Measurements from ENCODE around the gene COL27A1.

Gene COL27A1

DNA sequence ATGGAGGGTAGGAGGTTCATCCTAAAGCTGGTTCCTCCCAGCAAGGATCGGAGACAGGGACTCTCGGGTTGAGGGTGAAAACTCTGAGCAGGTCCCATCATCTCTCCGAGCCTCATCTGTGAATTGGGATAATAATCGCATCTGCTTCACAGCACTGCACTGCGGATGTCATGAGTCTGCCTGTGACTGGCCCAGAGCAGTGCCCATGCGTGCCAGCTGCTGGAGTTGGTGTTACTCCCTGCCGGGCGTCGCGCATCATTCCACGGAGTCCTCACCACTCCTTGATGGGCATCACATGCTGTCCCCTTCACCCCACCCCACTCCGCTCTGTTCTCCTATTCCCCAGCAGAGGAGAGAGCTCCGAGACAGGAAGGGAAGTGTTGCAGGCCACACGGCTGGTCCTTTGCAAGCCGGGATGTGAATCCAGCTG is 132.4 kb downstream of the COL27A1 start:
- DNase-seq (ENCODE audit: low read depth), result no peak

DNA sequence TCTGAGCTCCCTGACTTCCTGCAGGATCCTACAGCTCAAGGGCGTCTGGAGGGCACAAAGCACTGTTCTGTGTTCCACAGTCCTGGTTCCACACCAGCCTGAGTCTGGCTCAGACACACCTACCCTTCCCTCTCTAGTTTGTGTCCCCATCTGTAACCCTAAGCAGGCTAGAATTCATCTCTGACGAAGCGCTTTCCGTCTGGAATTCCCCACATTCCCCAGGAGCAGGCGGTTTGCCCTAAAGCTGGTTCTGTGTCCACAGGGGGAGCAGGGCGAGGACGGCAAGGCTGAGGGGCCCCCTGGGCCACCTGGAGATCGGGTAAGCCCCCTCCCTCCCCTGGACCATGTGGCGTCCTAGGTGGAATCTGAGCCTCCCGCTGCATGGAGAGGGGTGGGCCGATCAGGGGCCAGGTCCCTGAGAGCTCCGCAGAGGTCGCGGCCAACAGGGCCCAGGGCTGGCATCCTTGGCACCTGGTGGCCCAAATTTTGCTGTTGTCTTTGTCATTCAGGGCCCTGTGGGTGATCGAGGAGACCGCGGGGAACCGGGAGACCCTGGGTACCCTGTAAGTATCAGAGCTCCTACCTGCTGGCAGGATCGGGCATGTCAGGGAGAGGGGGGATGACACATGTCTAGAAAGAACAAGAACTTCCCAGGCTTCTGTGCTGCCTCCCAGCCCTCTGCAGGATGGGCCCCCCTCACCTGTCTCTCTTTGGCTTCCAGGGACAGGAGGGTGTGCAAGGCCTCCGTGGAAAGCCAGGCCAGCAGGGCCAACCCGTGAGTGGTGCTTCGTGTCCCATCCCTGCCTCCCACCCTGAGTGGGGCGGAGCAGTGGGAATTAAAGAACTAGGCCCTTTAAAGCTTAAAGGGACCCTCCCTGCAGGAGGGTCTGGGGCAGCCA is 133.1 kb downstream of the COL27A1 start:
- DNase-seq (ENCODE audit: low read depth), result no peak

DNA sequence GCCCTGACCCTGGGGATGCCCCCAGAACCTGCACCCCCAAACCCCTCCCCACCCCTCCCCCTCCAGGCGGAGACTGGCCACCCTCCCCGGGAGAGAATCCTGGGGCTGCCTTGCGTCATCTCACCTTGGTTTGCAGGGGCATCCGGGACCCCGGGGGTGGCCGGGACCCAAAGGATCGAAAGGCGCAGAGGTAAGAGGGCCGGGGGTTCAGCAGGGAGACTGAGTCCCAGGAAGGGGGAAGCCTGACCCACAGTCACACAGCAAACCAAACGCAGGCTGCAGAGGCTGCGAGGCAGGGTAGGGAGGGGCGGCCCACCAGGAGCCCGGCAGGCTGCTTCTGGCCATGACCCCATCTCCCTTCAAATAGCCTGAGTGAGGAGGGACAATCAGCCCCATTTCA is 133.8 kb downstream of the COL27A1 start:
- DNase-seq (ENCODE audit: low read depth), result no peak

DNA sequence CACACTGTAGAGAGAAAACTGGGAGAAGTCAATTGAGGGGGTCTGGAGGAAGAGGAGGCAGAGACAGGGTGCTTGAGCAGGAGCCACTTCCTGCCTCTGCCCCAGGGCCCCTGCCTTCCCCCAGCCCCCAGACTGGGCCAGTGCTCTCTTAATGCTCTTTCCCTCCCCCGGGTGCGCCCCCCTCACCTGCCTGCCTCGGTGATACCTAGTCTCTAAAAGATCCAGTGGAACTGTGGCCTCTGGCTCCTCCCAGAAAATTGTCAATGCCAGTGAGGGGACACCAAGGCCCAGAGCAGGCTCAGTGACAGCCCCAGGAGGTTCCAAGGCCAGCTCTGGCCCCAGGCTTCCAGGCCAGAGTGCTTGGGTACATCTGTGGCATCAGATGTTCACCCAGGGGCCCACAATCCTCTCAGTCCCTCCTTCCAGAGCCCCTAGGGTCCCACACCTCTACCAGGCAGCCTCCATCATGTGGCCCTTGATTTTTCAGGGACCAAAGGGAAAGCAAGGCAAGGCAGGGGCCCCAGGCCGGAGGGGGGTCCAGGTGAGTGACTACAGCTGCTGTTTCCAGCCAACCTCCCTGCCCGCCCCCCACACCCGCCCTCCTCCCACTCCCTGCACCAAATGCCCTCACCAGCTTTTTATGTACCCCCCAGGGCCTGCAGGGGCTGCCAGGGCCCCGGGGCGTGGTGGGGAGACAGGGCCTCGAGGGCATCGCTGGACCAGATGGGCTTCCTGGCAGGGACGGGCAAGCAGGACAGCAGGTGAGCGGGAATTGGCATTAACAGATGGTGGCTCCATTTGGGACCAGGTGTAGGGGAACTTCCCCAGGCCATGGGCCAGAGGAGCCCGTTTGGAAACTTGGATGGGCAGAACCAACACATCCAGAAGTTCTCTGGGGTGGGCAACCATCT is 134.5 kb downstream of the COL27A1 start:
- DNase-seq (ENCODE audit: low read depth), result no peak

DNA sequence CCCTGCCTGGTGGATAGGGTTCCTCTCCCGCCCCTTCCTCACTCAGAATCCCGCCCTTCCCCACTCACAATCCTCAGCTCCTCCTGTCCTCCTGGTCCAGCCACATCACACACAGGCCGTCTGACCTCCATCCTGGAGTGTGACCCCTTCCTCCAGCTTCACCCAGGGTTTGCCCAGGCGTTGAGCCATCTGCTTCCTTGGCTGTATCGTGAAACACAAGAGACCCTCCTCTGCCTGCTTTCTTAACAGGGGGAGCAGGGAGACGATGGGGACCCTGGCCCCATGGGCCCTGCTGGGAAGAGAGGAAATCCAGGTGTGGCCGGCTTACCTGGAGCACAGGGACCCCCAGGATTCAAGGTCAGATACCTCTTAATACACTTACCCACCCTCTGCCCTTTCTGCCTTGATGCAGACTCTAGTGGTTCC is 135.2 kb downstream of the COL27A1 start:
- DNase-seq (ENCODE audit: low read depth), result no peak

DNA sequence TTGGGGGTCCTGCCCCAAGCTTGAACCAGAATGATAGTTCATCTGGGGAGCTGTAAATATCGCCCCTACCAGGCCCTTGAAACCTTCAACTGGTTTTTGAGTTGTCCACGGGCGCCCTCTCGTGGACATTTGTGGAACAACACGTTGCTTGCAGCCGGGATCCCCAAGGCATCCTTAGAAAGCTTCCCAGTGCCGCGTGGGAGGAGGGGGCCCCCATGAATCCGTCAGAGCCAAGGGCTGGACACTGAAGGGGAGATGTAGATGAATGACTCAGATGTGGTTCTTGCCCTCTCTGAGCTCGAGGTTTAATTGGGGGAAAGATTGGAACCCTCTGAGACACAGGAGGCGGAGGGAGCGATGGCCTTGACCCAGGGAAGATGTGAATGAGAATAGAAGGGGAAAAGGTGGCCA is 135.7 kb downstream of the COL27A1 start:
- peak; percentile 67 for DNase-seq (ENCODE audit: low read depth)

DNA sequence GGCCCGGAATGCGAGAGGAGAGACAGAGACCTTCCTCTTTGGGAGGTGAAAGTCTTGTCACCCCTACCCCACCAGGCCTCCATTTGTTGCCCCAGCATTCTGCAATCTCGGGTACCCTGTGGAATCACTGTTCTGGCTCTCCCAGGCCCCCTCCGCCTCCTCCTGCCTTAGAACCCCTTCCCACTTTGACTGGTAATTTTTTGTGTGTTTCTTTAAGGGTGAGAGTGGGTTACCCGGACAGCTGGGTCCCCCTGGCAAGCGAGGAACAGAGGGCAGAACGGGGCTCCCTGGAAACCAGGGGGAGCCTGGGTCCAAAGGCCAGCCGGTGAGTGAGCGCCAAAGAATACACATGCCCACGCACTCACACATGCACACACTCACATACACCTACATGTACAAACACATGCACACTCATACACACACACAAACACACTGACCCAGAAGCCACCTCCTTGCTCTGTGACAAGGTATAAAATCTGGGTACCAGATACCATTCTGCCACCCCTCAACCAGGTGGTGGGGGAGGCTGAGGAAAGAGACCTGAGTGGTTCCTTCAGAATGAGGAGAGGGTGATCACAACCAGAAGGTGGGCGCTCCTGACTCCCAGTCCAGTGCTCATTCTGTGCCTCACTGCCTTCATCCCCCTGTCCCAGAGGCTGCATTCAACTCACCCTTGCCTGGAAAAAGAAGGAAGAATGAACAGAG is 136.7 kb downstream of the COL27A1 start:
- no peak for DNase-seq (ENCODE audit: low read depth)

DNA sequence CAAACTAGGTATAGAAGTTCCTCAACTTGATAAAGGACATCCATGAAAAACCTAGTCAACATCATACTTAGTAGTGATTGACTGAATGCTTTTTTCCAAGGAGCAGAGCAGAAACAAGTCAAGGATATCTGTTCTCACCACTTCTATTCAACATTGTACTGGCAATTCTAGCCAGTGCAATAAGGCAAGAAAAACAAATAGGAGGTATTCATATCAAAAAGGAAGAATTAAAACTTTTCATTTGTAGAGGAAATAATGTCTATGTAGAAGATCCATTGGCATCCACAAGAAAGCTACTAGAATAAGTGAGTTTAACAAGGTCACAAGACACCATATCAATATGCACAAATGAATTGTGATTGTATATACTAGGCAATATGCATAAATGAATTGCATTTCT is 139.3 kb downstream of the COL27A1 start:
- DNase-seq (ENCODE audit: low read depth), result no peak

DNA sequence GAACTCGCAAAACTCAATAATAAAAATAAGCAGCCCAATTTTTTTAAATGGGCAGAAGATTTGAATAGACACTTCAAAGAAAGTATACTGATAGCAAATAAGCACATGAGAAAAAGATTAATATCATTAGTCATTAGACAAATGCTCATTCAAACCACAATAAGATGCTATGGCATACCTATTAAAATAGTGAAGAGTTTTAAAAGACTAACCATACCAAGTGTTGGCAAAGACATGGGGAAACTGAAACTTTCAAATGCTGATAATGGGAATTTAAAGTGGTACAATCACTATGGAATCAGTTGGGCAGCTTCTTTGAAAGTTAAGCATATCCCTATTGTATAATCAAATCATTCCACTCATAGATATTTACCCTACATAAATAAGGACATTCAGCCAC is 141.0 kb downstream of the COL27A1 start:
- no peak for DNase-seq (ENCODE audit: low read depth)

DNA sequence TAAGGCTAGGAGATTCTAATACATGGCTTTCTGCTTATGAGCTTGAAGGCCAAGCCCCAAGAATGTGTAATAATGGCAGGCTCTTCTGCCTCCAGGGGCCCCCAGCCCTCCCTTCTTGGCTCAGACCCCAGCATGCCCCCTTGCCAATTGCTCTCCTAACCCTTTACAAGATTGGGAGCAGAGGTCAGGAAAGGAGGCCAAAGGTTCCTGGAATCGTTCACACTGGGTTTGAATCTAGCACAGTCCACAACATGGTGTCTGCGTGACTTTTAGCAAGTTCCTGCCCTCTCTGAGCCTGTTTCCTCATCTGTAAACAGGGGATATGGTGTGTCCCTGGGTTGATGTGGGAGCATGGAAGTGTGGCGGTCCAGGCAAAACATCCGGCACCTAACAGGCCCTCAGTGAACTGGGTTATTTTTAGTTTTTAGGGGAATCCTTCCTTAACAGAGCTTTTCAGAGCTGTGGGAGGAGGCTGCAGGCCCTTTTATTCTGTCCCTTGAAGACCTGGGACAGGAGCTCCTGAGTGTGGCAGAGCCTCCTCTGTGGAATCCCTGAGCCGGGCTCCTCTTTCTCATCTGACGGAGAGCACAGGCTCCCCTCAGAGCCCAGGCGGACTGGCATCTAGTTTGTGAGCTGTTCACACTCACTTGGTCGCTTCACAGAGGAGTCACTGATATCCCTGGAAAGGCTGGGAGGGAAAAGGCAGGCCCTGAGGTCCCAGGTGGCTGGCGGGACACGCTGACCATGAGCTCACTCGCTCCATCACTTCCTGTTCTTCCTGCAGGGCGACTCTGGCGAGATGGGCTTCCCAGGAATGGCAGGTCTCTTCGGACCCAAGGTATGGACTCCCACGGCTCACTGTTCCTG is 144.2 kb downstream of the COL27A1 start:
- no peak for DNase-seq (ENCODE audit: low read depth)

DNA sequence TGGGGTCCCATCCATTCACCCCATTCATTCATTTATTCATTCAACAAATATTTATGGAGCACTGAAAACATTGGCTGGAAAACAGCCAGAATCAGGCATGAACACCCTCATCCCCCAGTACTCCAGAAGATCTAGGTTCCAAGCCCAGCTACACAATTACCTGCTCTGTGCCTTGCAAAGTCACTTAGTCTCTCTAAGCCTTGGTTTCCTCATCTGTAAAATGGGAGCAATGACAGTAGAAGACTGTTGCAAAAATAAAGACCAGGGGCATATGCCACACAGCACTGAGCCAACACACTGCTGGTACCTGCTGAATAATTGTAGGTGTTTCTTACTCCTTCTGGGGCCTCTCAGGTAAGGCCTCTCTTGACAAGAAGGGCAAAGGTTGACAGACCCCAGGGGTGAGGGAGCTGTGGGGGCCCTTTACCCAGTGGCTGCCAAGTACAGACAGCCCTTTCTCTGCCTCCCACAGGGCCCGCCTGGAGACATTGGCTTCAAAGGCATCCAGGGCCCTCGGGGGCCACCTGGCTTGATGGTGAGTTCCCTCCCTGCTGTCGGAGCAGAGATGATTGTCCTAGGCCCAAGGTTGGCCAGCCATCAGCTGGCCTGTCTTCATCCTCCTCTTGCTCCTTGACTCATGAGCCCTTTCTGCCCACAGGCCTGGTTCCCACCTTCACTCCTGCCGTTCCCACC is 145.0 kb downstream of the COL27A1 start:
- no peak for DNase-seq (ENCODE audit: low read depth)

DNA sequence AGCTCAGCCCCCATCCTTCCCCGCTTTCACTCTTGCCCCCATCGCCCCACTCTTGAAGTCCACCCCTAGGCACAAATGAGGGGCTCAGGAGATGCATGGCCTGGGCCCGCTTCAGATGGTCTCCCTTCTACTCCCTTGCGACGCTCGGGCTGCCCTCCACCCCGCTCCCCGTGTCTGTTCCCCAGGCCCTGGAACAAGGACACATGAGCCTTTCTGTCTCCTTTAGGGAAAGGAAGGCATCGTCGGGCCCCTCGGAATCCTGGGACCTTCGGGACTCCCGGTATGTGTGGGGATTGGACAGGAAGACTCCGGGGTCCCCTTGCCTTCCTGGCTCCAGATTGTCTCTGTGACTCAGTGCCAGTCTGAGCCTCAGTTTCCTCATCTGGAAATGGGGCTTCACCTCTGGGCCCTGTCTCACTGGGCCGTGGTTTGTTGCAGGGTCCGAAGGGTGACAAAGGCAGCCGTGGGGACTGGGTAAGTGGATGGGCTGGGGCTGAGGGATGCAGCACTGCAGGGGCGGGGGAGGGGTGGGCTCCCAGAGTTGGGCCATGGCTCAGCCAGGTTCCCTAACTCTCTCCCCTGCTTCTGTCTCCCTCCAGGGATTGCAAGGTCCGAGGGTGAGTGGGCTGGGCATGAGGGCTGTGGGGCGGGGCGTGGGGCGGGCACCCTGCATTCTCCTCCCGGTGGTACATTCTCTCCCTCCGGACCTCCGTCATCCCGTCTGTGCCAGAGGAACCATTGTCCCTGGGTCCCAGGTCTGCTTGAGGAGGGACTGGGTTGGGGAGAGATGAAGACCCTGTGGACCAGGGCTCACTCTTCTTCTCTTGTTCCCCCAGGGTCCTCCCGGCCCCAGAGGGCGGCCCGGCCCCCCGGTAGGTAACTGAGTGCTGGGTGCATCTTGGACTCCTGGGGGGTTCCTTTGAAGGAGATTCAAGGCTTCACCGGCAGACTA is 145.8 kb downstream of the COL27A1 start:
- DNase-seq (ENCODE audit: low read depth), result no peak

DNA sequence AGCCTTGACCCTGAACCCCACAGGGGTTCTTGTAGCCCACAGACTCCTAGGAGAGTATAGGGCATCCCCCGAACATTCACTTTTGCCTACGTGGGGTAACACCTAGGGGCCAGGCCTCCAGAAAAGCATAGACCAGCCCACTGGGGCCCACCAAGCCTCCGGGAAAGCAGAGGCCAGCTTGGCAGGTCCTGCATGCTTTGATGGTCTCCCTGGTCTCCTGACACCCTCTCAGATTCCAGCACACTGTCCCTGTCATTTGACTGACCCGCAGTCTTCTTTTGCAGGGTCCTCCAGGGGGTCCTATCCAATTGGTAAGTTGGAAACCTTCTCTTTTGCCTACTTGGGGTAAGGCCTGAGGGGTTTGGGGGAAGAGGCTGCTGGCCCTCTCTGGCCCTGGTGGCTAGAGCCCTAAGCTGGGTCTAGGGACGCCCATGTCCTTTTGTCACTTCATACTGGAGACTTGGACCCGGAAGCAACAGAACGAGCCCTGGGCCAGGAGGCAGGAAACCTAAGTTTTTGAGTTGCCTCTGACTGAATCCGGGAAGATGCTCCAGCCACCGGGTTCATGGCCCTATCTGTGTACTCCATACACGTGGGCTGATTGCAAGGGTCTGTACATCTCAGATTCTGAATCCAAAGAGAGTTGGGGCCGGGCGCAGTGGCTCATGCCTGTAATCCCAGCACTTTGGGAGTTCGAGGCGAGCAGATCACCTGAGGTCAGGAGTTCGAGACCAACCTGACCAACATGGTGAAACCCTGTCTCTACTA is 146.6 kb downstream of the COL27A1 start:
- no peak for DNase-seq (ENCODE audit: low read depth)

DNA sequence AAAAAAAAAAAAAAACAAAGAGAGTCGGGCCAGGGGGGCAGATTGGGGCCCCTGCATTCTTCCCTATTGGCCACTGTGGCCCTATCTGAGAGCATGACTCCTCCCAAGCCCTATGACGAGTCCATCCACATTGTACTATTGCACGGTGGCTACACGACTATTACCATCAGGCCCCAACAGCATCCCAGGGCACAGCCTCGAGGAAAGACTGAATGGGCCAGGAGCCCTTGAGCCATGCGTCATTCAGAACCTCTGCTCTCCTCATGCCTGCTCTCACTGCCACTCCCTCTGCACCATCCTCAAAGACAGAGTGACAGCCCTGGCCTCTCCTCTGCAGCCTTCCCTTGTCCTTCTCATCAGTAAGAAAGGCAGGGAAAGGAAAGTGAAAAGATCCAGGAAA is 147.4 kb downstream of the COL27A1 start:
- no peak for DNase-seq (ENCODE audit: low read depth)

DNA sequence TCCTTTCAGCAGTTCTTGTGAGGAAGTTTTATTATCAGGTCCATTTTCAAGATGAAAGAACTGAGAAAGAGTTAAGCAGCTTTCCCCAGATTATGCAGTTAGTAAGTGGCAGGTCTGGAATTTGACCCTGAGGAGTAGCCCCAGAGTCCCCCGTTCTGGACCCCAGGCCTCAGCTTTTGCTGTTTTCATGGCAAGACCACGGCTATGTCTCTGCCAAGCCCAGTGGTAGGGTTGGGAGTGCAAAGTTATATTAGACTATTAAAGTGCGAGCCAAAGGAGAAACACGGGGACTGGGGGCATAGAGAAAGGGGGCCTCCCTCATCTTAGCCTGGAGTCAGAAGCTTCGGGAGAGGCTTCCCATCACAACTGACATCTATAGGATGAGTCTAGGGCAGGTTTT is 148.2 kb downstream of the COL27A1 start:
- DNase-seq (ENCODE audit: low read depth), result no peak

DNA sequence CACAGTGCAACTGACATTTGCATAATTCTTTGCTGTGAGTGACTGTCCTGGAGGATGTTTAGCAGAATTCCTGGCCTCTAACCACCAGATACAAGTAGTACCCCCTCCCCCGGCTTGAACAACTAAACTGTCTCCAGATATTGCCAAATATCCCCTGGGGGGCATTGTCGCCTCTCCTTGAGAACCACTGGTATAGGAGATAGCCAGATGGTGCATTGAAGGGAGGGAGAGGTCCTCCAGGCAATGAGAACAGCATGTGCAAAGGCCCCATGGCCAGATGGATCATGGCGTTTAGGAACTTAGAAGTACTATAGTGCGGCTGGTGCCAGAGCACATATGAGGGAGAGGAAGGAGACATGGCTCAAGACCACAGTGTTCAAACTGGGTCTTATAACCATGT is 148.6 kb downstream of the COL27A1 start:
- DNase-seq (ENCODE audit: low read depth), result no peak

DNA sequence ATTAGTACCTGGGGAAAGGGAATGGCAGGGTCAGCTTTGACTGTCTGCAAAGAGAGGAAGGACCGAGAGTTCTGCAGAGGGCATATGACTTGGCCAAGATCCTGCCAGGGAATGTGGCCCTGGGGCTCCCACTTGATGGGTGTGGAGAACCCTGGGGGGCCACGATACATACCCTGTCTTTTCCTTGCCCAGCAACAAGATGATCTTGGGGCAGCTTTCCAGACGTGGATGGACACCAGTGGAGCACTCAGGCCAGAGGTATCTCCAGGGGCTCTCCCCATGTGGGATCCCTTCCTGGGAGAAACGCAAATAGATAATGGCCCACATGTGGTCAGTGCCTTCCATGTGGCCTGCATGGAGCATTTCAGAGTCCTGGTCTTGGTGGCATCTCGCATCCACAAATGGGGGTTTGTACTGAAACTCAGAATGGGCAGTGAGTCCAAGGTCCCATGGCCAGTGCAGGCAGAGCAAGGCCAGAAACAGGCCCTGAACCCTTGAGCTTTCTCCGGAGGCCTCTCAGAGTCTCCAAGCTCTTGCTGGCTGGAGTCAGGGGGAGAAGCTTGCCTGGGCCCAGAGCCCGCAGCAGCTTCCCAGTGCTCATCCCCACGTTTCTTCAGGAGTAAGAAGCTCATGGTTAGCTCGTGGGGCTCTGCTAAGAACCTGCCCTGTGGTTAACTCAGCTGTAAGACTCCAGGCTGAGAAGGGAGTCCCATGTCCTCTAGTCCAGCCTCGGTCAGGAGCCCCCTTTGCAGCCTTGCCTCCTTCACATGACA is 149.3 kb downstream of the COL27A1 start:
- no peak for DNase-seq (ENCODE audit: low read depth)

DNA sequence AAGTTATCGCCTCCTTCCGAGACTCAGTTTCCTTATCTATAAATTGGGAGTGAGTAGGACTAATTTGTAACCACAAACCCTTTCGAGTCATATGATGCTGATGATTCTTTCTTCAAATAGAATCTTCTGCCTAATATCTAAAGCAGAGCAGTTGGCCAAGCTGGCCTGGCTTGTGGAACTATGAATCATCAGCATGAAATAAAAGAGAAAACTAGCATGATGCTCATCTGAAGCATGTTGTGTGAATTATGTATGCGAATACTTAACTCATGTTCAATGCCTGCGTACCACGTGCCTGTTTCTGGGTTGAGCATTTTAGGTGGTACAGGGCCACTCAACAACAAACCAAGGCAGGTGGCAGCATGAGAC is 152.5 kb downstream of the COL27A1 start:
- no peak for DNase-seq (ENCODE audit: low read depth)

Data from activated gamma-delta T cell treated with anti-CD3 and anti-CD28 coated beads, Interleukin-2, amount 50 U/mL, for 16 hours (primary cell).